Keratinocyte (primary cell): ENCODE results near the gene GFOD1.

Source experiments
- CTCF ChIP-seq, 3 experiments: IDR thresholded peaks in 1 of 3; conservative IDR thresholded peaks in 1 of 3; optimal IDR thresholded peaks in 1 of 3; 2 replicates in 2 of 3; 3 replicates in 1 of 3; pipeline versions ENCODE3 to v1.5.1; 2011; ENCODE audit warnings: low read length in 3 of 3, mild to moderate bottlenecking in 3 of 3, moderate library complexity in 2 of 3, control low read depth in 1 of 3, inconsistent platforms in 1 of 3; ENCODE audit not compliant: insufficient read depth in 2 of 3; ENCODE audit errors: extremely low read depth in 1 of 3
- EZH2 ChIP-seq: IDR thresholded peaks from one replicate; pipeline ENCODE4 v1.6.1; 2012; ENCODE audit warnings: inconsistent platforms, mild to moderate bottlenecking, low read length, moderate library complexity

- TF ChIP-seq EZH2 (no peak), CTCF (optimal IDR thresholded peaks at IDR 0.05 in 1 of 3, IDR thresholded peaks at IDR 0.05 in 1 of 3, conservative IDR thresholded peaks at IDR 0.05 in 1 of 3; ENCODE audit: extremely low read depth in 1 of 3, insufficient read depth in 2 of 3, low read length in 3 of 3) (no peak)
These were observed 38.9 kb upstream of the GFOD1 start for GRCh38 chr6:13526357-13526726.
